ENCODE data around the gene PTX4. TPM values are rescaled to one million over a fixed set of nuclear protein-coding genes. Genes with fewer than 3 reads are reported as not detected.

PTX4 gene
- polyA plus RNA-seq, 1 donor (not counting 4 experiments of a cell fraction or from before 2014, with no cell fraction given), result not detected

- Histone ChIP-seq H3K4me1 (ENCODE audit: control insufficient read depth, extremely low read depth, insufficient read depth, low read length) (peaks cover 16% of the 10 kb centered on the region), H4K20me1 (ENCODE audit: control insufficient read depth, extremely low read depth, insufficient read depth, low read length) (no peaks in the 10 kb centered on the region), H3K9ac (ENCODE audit: control insufficient read depth, extremely low read depth, insufficient read depth, low read length) (no peak overlapping the region), H3K79me2 (ENCODE audit: control insufficient read depth, insufficient read depth, low read length) (peaks cover 30% of the 10 kb centered on the region), H3K4me2 (ENCODE audit: control insufficient read depth, extremely low read depth, insufficient read depth, low read depth, low read length) (no peak overlapping the region), H3K9me3 (ENCODE audit: control insufficient read depth, low read depth, low read length) (no peaks in the 10 kb centered on the region), H3K9me1 (ENCODE audit: control insufficient read depth, extremely low read depth, insufficient read depth, low read length) (no peaks in the 10 kb centered on the region), H2AFZ (ENCODE audit: control insufficient read depth, low read length) (no peak overlapping the region), H3K27me3 (ENCODE audit: control insufficient read depth, extremely low read depth, insufficient read depth, low read length) (no peaks in the 10 kb centered on the region), H3K27ac (ENCODE audit: control insufficient read depth, insufficient read depth, low read length) (no peak overlapping the region), H3K36me3 (ENCODE audit: control insufficient read depth in 2 of 2, extremely low read depth in 1 of 2, insufficient read depth in 2 of 2, low read length in 2 of 2) (peaks cover 4 to 6% of the 10 kb centered on the region in 2 experiments), H3K4me3 (ENCODE audit: control insufficient read depth in 2 of 3, extremely low read depth in 1 of 3, insufficient read depth in 2 of 3, low read depth in 1 of 3, low read length in 3 of 3) (no peak overlapping the region)
- no peak for TF ChIP-seq CTCF (optimal IDR thresholded peaks at IDR 0.05 in 1 of 3, IDR thresholded peaks at IDR 0.05 in 1 of 3, conservative IDR thresholded peaks at IDR 0.05 in 1 of 3; ENCODE audit: extremely low read depth in 1 of 3, insufficient read depth in 2 of 3, low read length in 3 of 3)
- no peak for TF ChIP-seq EZH2 (IDR thresholded peaks at IDR 0.05; ENCODE audit: low read length)
- FAIRE-seq, result no peak
- DNase-seq (ENCODE audit: low read depth, low spot score), result no peak
- dilution Hi-C loops (cut with MboI; ENCODE audit: extremely low pct_ligation_motif_present, low sequenced_read_pairs), result no loop called here
These were observed 7.7 kb upstream of the PTX4 start for GRCh38 chr16:1496464-1496863.

- peaks cover 30% of the 10 kb centered on the region for H3K79me2 ChIP-seq (ENCODE audit: control insufficient read depth, insufficient read depth, low read length)
- H3K4me1 ChIP-seq (ENCODE audit: control insufficient read depth, extremely low read depth, insufficient read depth, low read length), result peaks cover 19% of the 10 kb centered on the region
- DNase-seq (ENCODE audit: low read depth, low spot score) (no peak), FAIRE-seq (no peak)
- TF ChIP-seq EZH2 (IDR thresholded peaks at IDR 0.05; ENCODE audit: low read length), result no peak
- no peak for TF ChIP-seq CTCF (optimal IDR thresholded peaks at IDR 0.05 in 1 of 3, IDR thresholded peaks at IDR 0.05 in 1 of 3, conservative IDR thresholded peaks at IDR 0.05 in 1 of 3; ENCODE audit: extremely low read depth in 1 of 3, insufficient read depth in 2 of 3, low read length in 3 of 3)
- peaks cover 4 to 5% of the 10 kb centered on the region in 2 experiments for H3K36me3 ChIP-seq (ENCODE audit: control insufficient read depth in 2 of 2, extremely low read depth in 1 of 2, insufficient read depth in 2 of 2, low read length in 2 of 2)
- no peak overlapping the region for H3K4me3 ChIP-seq (ENCODE audit: control insufficient read depth in 2 of 3, extremely low read depth in 1 of 3, insufficient read depth in 2 of 3, low read depth in 1 of 3, low read length in 3 of 3)
- H3K4me2 ChIP-seq (ENCODE audit: control insufficient read depth, extremely low read depth, insufficient read depth, low read depth, low read length), result no peak overlapping the region
- H4K20me1 ChIP-seq (ENCODE audit: control insufficient read depth, extremely low read depth, insufficient read depth, low read length), result no peaks in the 10 kb centered on the region
- H2AFZ ChIP-seq (ENCODE audit: control insufficient read depth, low read length), result no peak overlapping the region
- H3K27me3 ChIP-seq (ENCODE audit: control insufficient read depth, extremely low read depth, insufficient read depth, low read length), result no peaks in the 10 kb centered on the region
- dilution Hi-C loops (cut with MboI; ENCODE audit: extremely low pct_ligation_motif_present, low sequenced_read_pairs), result no loop called here
- no peaks in the 10 kb centered on the region for H3K9me3 ChIP-seq (ENCODE audit: control insufficient read depth, low read depth, low read length)
- no peaks in the 10 kb centered on the region for H3K9me1 ChIP-seq (ENCODE audit: control insufficient read depth, extremely low read depth, insufficient read depth, low read length)
- no peak overlapping the region for H3K9ac ChIP-seq (ENCODE audit: control insufficient read depth, extremely low read depth, insufficient read depth, low read length)
- no peak overlapping the region for H3K27ac ChIP-seq (ENCODE audit: control insufficient read depth, insufficient read depth, low read length)
These were observed 7.1 kb upstream of the PTX4 start for GRCh38 chr16:1495889-1496262.

All from keratinocyte (primary cell).